B cell (primary cell): ENCODE measurements around the gene CADM2. TPM values are rescaled to one million over a fixed set of nuclear protein-coding genes. Genes with fewer than 3 reads are reported as not detected.

Experiments used
- ATAC-seq: fragments of 200-7000 bp; cut with Tn5 transposase; one replicate; pipeline ENCODE4 v1.10.0; 2021; ENCODE audit warnings: low read depth, mild to moderate bottlenecking, moderate number of reproducible peaks, moderate library complexity
- CTCF ChIA-PET: fragments of 350-600 bp; sonication (Branson Sonifier 250); formaldehyde crosslinking; loops from one replicate; lab custom pipeline; 2021; ENCODE audit warnings: antibody characterized with exemption, inconsistent platforms; lab: Charles Lee
- POLR2A ChIA-PET: fragments of 350-600 bp; sonication (Branson Sonifier 250); formaldehyde crosslinking; loops from one replicate; lab custom pipeline; 2021; ENCODE audit warnings: antibody characterized with exemption; lab: Charles Lee
- DNase-seq: peaks from one replicate; pipeline ENCODE4 v3.0.0; 2013
- H2AFZ ChIP-seq: 2 replicates; pipeline ENCODE4 v1.6.1; 2012; ENCODE audit warnings: mild to moderate bottlenecking, low read depth, low read length; ENCODE audit not compliant: insufficient read depth, poor library complexity, severe bottlenecking
- H3K27ac ChIP-seq, 2 donors: 1 replicate in 1 of 2; 2 replicates in 1 of 2; pipeline ENCODE4 v1.5.1; 2012 to 2013; ENCODE audit warnings: low read length in 2 of 2, mild to moderate bottlenecking in 2 of 2, moderate library complexity in 1 of 2
- H3K27me3 ChIP-seq, 4 experiments: fragments of 200-600 bp in 1 of 4; sonication (generic) in 1 of 4; replicated peaks in 1 of 4; 1 replicate in 2 of 4; 2 replicates in 2 of 4; pipeline versions ENCODE4 v1.6.1 to v1.7.0; 2013 to 2016; ENCODE audit warnings: low read length in 3 of 4, mild to moderate bottlenecking in 2 of 4, mixed read lengths in 1 of 4, moderate library complexity in 1 of 4; ENCODE audit not compliant: insufficient read depth in 4 of 4, control insufficient read depth in 3 of 4; ENCODE audit errors: control extremely low read depth in 1 of 4
- H3K36me3 ChIP-seq, 2 experiments: replicated peaks in 1 of 2; 1 replicate in 1 of 2; 2 replicates in 1 of 2; pipeline versions ENCODE4 v1.6.1 to v1.7.1; 2013; ENCODE audit warnings: low read length in 1 of 2; ENCODE audit not compliant: insufficient read depth in 2 of 2, control insufficient read depth in 1 of 2; ENCODE audit errors: control extremely low read depth in 1 of 2, extremely low read depth in 1 of 2
- H3K4me1 ChIP-seq, 2 donors: fragments of 200-600 bp in 1 of 2; sonication (generic) in 1 of 2; 1 replicate in 1 of 2; 2 replicates in 1 of 2; pipeline versions ENCODE4 v1.5.1 to v1.6.1; 2013 to 2017; ENCODE audit warnings: low read length in 2 of 2; ENCODE audit not compliant: control insufficient read depth in 2 of 2, insufficient read depth in 2 of 2
- H3K4me2 ChIP-seq: replicated peaks from 2 replicates; pipeline ENCODE3; 2012; ENCODE audit warnings: mild to moderate bottlenecking, low read depth, low read length; ENCODE audit not compliant: poor library complexity, severe bottlenecking
- H3K4me3 ChIP-seq, 5 experiments: fragments of 200-600 bp in 1 of 5; sonication (generic) in 1 of 5; 1 replicate in 3 of 5; 2 replicates in 2 of 5; pipeline versions ENCODE4 v1.5.1 to v1.7.0; 2011 to 2016; ENCODE audit warnings: low read length in 4 of 5, mild to moderate bottlenecking in 4 of 5, low read depth in 2 of 5, control low read depth in 1 of 5, moderate library complexity in 1 of 5; ENCODE audit not compliant: insufficient read depth in 1 of 5; ENCODE audit errors: control extremely low read depth in 1 of 5, extremely low read depth in 1 of 5
- H3K79me2 ChIP-seq: fragments of 200-600 bp; sonication (generic); one replicate; pipeline ENCODE4 v1.6.0; 2016; ENCODE audit warnings: low read length; ENCODE audit not compliant: control insufficient read depth, insufficient read depth
- H3K9ac ChIP-seq: fragments of 200-600 bp; sonication (generic); 2 replicates; pipeline ENCODE4 v1.6.1; 2017; ENCODE audit warnings: mild to moderate bottlenecking, low read length, moderate library complexity
- H3K9me3 ChIP-seq, 3 donors: one replicate each; pipeline versions ENCODE4 v1.6.1 to v1.7.1; 2013; ENCODE audit warnings: low read length in 2 of 3; ENCODE audit not compliant: control insufficient read depth in 2 of 3, insufficient read depth in 1 of 3; ENCODE audit errors: control extremely low read depth in 1 of 3
- H4K20me1 ChIP-seq: 2 replicates; pipeline ENCODE4 v1.6.0; 2012; ENCODE audit warnings: mild to moderate bottlenecking, low read length; ENCODE audit not compliant: insufficient read depth, control insufficient read depth, poor library complexity, severe bottlenecking
- H3K27ac Mint-ChIP-seq: one replicate; pipeline ENCODE4 v1.8.0; 2021; ENCODE audit warnings: mixed read lengths
- H3K27me3 Mint-ChIP-seq: one replicate; pipeline ENCODE4 v1.8.0; 2021; ENCODE audit warnings: mixed read lengths
- H3K4me1 Mint-ChIP-seq: one replicate; pipeline ENCODE4 v1.8.0; 2021; ENCODE audit warnings: mixed read lengths
- H3K4me3 Mint-ChIP-seq: one replicate; pipeline ENCODE4 v1.8.0; 2021; ENCODE audit warnings: mixed read lengths
- H3K9me3 Mint-ChIP-seq: one replicate; pipeline ENCODE4 v1.8.0; 2022; ENCODE audit warnings: mixed read lengths; ENCODE audit not compliant: insufficient read depth
- EZH2 ChIP-seq: IDR thresholded peaks from 2 replicates; pipeline ENCODE4 v1.6.1; 2012; ENCODE audit warnings: borderline replicate concordance, low read depth, mild to moderate bottlenecking, moderate library complexity, low read length; ENCODE audit not compliant: insufficient read depth, poor library complexity, severe bottlenecking
- WGBS: methylation state at CpG from one replicate; pipeline ENCODE4 v1.1.5; 2013; ENCODE audit warnings: missing lambda C conversion rate; ENCODE audit not compliant: insufficient coverage; 5-methylcytosine and 5-hydroxymethylcytosine counted together
- intact Hi-C: fragments of 100-400 bp; cut with micrococcal nuclease; formaldehyde crosslinking; loops from one replicate; pipeline ENCODE4 v1.10.0; 2022
- polyA plus RNA-seq: library from polyadenylated mRNA; depleted of rRNA; stranded (reverse); fragments of >200 nt; gene quantifications from 2 replicates; pipeline ENCODE4 v1.2.3, GENCODE V29; 2012
- total RNA-seq, 2 donors: library from RNA; stranded (reverse); fragments of 120-200 nt in 1 of 2; gene quantifications; 1 replicate in 1 of 2; 2 replicates in 1 of 2; pipeline versions ENCODE4 v1.2.3 to v1.2.4, GENCODE V29; 2013 to 2022
- TF ChIP-seq, protein P1 (sequence below): fragments of 200-600 bp; IDR thresholded peaks from one replicate; pipeline ENCODE4 v1.8.0; 2022; ENCODE audit warnings: antibody characterized with exemption, mild to moderate bottlenecking

The CADM2 gene
- total and polyA plus RNA-seq, 2 donors (not counting 1 experiment from before 2014, with no cell fraction given) = 0.10 to 0.37 TPM

- ATAC-seq (no peak), DNase-seq (no peak)
- Histone ChIP-seq H4K20me1 (no peaks in the 10 kb centered on the region), H3K4me2 (no peak overlapping the region), H3K79me2 (no peaks in the 10 kb centered on the region), H3K9me3 (no peaks in the 10 kb centered on the region), H2AFZ (no peak overlapping the region), H3K36me3 (no peaks in the 10 kb centered on the region), H3K27ac (no peak overlapping the region), H3K4me3 (no peak overlapping the region), H3K4me1 (no peaks in the 10 kb centered on the region), H3K27me3 (no peaks in the 10 kb centered on the region), H3K9ac (no peak overlapping the region)
- WGBS = no CpG with 5 or more reads among the region's 1 CpG
- CTCF ChIA-PET = interaction anchor here (0.6 kb wide), 1 partner anchor 14 kb away, joined by 3 read pairs; no protein-coding TSS in a partner anchor
- no peak overlapping the region for H3K27ac Mint-ChIP-seq
- H3K9me3 Mint-ChIP-seq = peaks cover 2% of the 10 kb centered on the region
- no peaks in the 10 kb centered on the region for H3K4me1 Mint-ChIP-seq
- no peak overlapping the region for H3K4me3 Mint-ChIP-seq
- H3K27me3 Mint-ChIP-seq = no peaks in the 10 kb centered on the region
- intact Hi-C loops = no loop called here
- POLR2A ChIA-PET = no interaction called here
- TF ChIP-seq EZH2 = no peak
- TF ChIP-seq, protein P1, sequence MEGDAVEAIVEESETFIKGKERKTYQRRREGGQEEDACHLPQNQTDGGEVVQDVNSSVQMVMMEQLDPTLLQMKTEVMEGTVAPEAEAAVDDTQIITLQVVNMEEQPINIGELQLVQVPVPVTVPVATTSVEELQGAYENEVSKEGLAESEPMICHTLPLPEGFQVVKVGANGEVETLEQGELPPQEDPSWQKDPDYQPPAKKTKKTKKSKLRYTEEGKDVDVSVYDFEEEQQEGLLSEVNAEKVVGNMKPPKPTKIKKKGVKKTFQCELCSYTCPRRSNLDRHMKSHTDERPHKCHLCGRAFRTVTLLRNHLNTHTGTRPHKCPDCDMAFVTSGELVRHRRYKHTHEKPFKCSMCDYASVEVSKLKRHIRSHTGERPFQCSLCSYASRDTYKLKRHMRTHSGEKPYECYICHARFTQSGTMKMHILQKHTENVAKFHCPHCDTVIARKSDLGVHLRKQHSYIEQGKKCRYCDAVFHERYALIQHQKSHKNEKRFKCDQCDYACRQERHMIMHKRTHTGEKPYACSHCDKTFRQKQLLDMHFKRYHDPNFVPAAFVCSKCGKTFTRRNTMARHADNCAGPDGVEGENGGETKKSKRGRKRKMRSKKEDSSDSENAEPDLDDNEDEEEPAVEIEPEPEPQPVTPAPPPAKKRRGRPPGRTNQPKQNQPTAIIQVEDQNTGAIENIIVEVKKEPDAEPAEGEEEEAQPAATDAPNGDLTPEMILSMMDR = no peak
Observed at GRCh38 chr3:85821130-85821756, 862.5 kb downstream of the CADM2 start.

GRCh38 chr3:85835857-85836440 lies 877.2 kb downstream of the CADM2 start:
- Histone ChIP-seq H4K20me1 (no peaks in the 10 kb centered on the region), H3K9me3 (no peaks in the 10 kb centered on the region), H3K27ac (no peak overlapping the region), H3K4me3 (no peak overlapping the region), H3K79me2 (no peaks in the 10 kb centered on the region), H2AFZ (no peak overlapping the region), H3K4me1 (no peaks in the 10 kb centered on the region), H3K4me2 (no peak overlapping the region), H3K27me3 (no peaks in the 10 kb centered on the region), H3K36me3 (no peaks in the 10 kb centered on the region), H3K9ac (no peak overlapping the region)
- CTCF ChIA-PET = no interaction called here
- DNase-seq = no peak
- H3K9me3 Mint-ChIP-seq = no peaks in the 10 kb centered on the region
- H3K4me3 Mint-ChIP-seq = no peak overlapping the region
- intact Hi-C loops = no loop called here
- POLR2A ChIA-PET = interaction anchor here (0.7 kb wide), 1 partner anchor 307 kb away, joined by 4 read pairs; no protein-coding TSS in a partner anchor
- H3K27ac Mint-ChIP-seq = no peak overlapping the region
- no peaks in the 10 kb centered on the region for H3K27me3 Mint-ChIP-seq
- no CpG with 5 or more reads among the region's 1 CpG for WGBS
- ATAC-seq = no peak
- TF ChIP-seq, protein P1 = no peak
- no peak for TF ChIP-seq EZH2
- H3K4me1 Mint-ChIP-seq = no peaks in the 10 kb centered on the region
